ENCODE measurements around the gene GH2.
"Not testable (repeated sequence)": the region's sequence is repeated elsewhere in the genome, so short reads cannot be mapped to it uniquely, and the experiment has no call there.

GH2 gene

GRCh38 chr17:63911657-63912100 lies 29.9 kb upstream of the GH2 start:
- no peaks in the 10 kb centered on the region for H3K4me1 ChIP-seq (ENCODE audit: control insufficient read depth in 2 of 2, insufficient read depth in 1 of 2, low read depth in 1 of 2, low read length in 2 of 2)
- peaks cover 0 to 3% (median 0%) of the 10 kb centered on the region in 3 experiments for H3K27me3 ChIP-seq (ENCODE audit: control insufficient read depth in 3 of 3, insufficient read depth in 3 of 3, low read depth in 1 of 3, low read length in 3 of 3)
- H2BK15ac ChIP-seq (ENCODE audit: low read length) = no peak overlapping the region
- no peak overlapping the region for H3K27ac ChIP-seq (replicated peaks; ENCODE audit: low read length)
- DNase-seq (ENCODE audit: low spot score) = peak; percentile 39
- H3K9ac ChIP-seq (ENCODE audit: low read depth, low read length, poor library complexity) = no peak overlapping the region
- no peak overlapping the region for H3K4me3 ChIP-seq (ENCODE audit: low read length in 2 of 2)
- H3K9me3 ChIP-seq (replicated peaks in 1 of 2; ENCODE audit: control insufficient read depth in 2 of 2, insufficient read depth in 1 of 2, low read depth in 1 of 2, low read length in 2 of 2) = no peaks in the 10 kb centered on the region
- H3K4ac ChIP-seq (ENCODE audit: low read length) = no peak overlapping the region
- H4K91ac ChIP-seq (ENCODE audit: low read depth, low read length, poor library complexity) = no peak overlapping the region
- H3K14ac ChIP-seq (ENCODE audit: low read length) = no peak overlapping the region
- no CpG with 5 or more reads among the region's 8 CpGs for WGBS, 2 donors (ENCODE audit: extremely low coverage in 2 of 2, insufficient read length in 2 of 2, insufficient replicate concordance in 1 of 2)
- H3K79me1 ChIP-seq (ENCODE audit: low read depth, low read length) = no peaks in the 10 kb centered on the region
- H2AFZ ChIP-seq (ENCODE audit: low read length) = no peak overlapping the region
- no peak overlapping the region for H2BK120ac ChIP-seq (ENCODE audit: low read depth, low read length)
- no peak overlapping the region for H2BK5ac ChIP-seq (ENCODE audit: low read length)
- H4K8ac ChIP-seq (ENCODE audit: low read depth, low read length) = no peak overlapping the region
- no peak overlapping the region for H3K23ac ChIP-seq (ENCODE audit: low read depth, low read length, poor library complexity)
- H3K36me3 ChIP-seq (replicated peaks in 1 of 2; ENCODE audit: control insufficient read depth in 2 of 2, insufficient read depth in 2 of 2, low read length in 2 of 2) = no peaks in the 10 kb centered on the region
- H3K18ac ChIP-seq (ENCODE audit: low read length) = no peak overlapping the region
- no peak overlapping the region for H3K4me2 ChIP-seq (ENCODE audit: insufficient read depth, low read length, poor library complexity, severe bottlenecking)
- H2AK5ac ChIP-seq (ENCODE audit: low read depth, low read length) = no peak overlapping the region
- H2BK12ac ChIP-seq (ENCODE audit: low read length) = no peak overlapping the region

- no peaks in the 10 kb centered on the region for H3K36me3 ChIP-seq (replicated peaks in 1 of 2; ENCODE audit: control insufficient read depth in 2 of 2, insufficient read depth in 2 of 2, low read length in 2 of 2)
- no peak within 1 kb of the TSS for H4K8ac ChIP-seq (ENCODE audit: low read depth, low read length)
- peak within 1 kb of the TSS; percentile 4 for H3K9ac ChIP-seq (ENCODE audit: low read depth, low read length, poor library complexity)
- H3K18ac ChIP-seq (ENCODE audit: low read length) = no peak within 1 kb of the TSS
- no peak for DNase-seq (ENCODE audit: low spot score)
- H3K4ac ChIP-seq (ENCODE audit: low read length) = no peak within 1 kb of the TSS
- no peak within 1 kb of the TSS for H2BK120ac ChIP-seq (ENCODE audit: low read depth, low read length)
- no peak within 1 kb of the TSS for H2BK15ac ChIP-seq (ENCODE audit: low read length)
- no peak within 1 kb of the TSS for H2BK12ac ChIP-seq (ENCODE audit: low read length)
- H3K4me1 ChIP-seq (ENCODE audit: control insufficient read depth in 2 of 2, insufficient read depth in 1 of 2, low read depth in 1 of 2, low read length in 2 of 2) = no peaks in the 10 kb centered on the region
- no peak within 1 kb of the TSS for H2AFZ ChIP-seq (ENCODE audit: low read length)
- peaks cover 0 to 3% (median 0%) of the 10 kb centered on the region in 3 experiments for H3K27me3 ChIP-seq (ENCODE audit: control insufficient read depth in 3 of 3, insufficient read depth in 3 of 3, low read depth in 1 of 3, low read length in 3 of 3)
- no peak within 1 kb of the TSS for H2AK5ac ChIP-seq (ENCODE audit: low read depth, low read length)
- no peaks in the 10 kb centered on the region for H3K79me1 ChIP-seq (ENCODE audit: low read depth, low read length)
- no CpG with 5 or more reads among the region's 15 CpGs for WGBS, 2 donors (ENCODE audit: extremely low coverage in 2 of 2, insufficient read length in 2 of 2, insufficient replicate concordance in 1 of 2)
- H3K23ac ChIP-seq (ENCODE audit: low read depth, low read length, poor library complexity) = no peak within 1 kb of the TSS
- no peak within 1 kb of the TSS for H3K14ac ChIP-seq (ENCODE audit: low read length)
- no peak within 1 kb of the TSS for H2BK5ac ChIP-seq (ENCODE audit: low read length)
- H3K4me3 ChIP-seq (ENCODE audit: low read length in 2 of 2) = no peak within 1 kb of the TSS
- H3K27ac ChIP-seq (replicated peaks; ENCODE audit: low read length) = no peak within 1 kb of the TSS
- no peaks in the 10 kb centered on the region for H3K9me3 ChIP-seq (replicated peaks in 1 of 2; ENCODE audit: control insufficient read depth in 2 of 2, insufficient read depth in 1 of 2, low read depth in 1 of 2, low read length in 2 of 2)
- H4K91ac ChIP-seq (ENCODE audit: low read depth, low read length, poor library complexity) = no peak within 1 kb of the TSS
- no peak within 1 kb of the TSS for H3K4me2 ChIP-seq (ENCODE audit: insufficient read depth, low read length, poor library complexity, severe bottlenecking)
These were observed 29.4 kb upstream of the GH2 start, which contains the start of gene CSHL1 for GRCh38 chr17:63911041-63911635. Gene CSHL1 (minus strand): TSS chr17:63911258. CDS start chr17:63911196, 62 bp downstream.

- no peak overlapping the region for H3K27ac ChIP-seq (replicated peaks; ENCODE audit: low read length)
- peaks cover 0 to 3% (median 0%) of the 10 kb centered on the region in 3 experiments for H3K27me3 ChIP-seq (ENCODE audit: control insufficient read depth in 3 of 3, insufficient read depth in 3 of 3, low read depth in 1 of 3, low read length in 3 of 3)
- H3K18ac ChIP-seq (ENCODE audit: low read length) = no peak overlapping the region
- H3K4ac ChIP-seq (ENCODE audit: low read length) = no peak overlapping the region
- H3K4me3 ChIP-seq (ENCODE audit: low read length in 2 of 2) = no peak overlapping the region
- no peaks in the 10 kb centered on the region for H3K9me3 ChIP-seq (replicated peaks in 1 of 2; ENCODE audit: control insufficient read depth in 2 of 2, insufficient read depth in 1 of 2, low read depth in 1 of 2, low read length in 2 of 2)
- no peaks in the 10 kb centered on the region for H3K4me1 ChIP-seq (ENCODE audit: control insufficient read depth in 2 of 2, insufficient read depth in 1 of 2, low read depth in 1 of 2, low read length in 2 of 2)
- H4K91ac ChIP-seq (ENCODE audit: low read depth, low read length, poor library complexity) = no peak overlapping the region
- no peak overlapping the region for H2BK5ac ChIP-seq (ENCODE audit: low read length)
- DNase-seq (ENCODE audit: low spot score) = no peak
- H2BK12ac ChIP-seq (ENCODE audit: low read length) = no peak overlapping the region
- no peak overlapping the region for H2AK5ac ChIP-seq (ENCODE audit: low read depth, low read length)
- whole genome bisulfite sequencing, 2 donors (ENCODE audit: extremely low coverage in 2 of 2, insufficient read length in 2 of 2, insufficient replicate concordance in 1 of 2) = no CpG with 5 or more reads among the region's 14 CpGs
- no peak overlapping the region for H4K8ac ChIP-seq (ENCODE audit: low read depth, low read length)
- no peak overlapping the region for H3K23ac ChIP-seq (ENCODE audit: low read depth, low read length, poor library complexity)
- H3K36me3 ChIP-seq (replicated peaks in 1 of 2; ENCODE audit: control insufficient read depth in 2 of 2, insufficient read depth in 2 of 2, low read length in 2 of 2) = no peaks in the 10 kb centered on the region
- H2BK15ac ChIP-seq (ENCODE audit: low read length) = no peak overlapping the region
- H3K4me2 ChIP-seq (ENCODE audit: insufficient read depth, low read length, poor library complexity, severe bottlenecking) = no peak overlapping the region
- H3K14ac ChIP-seq (ENCODE audit: low read length) = no peak overlapping the region
- H3K79me1 ChIP-seq (ENCODE audit: low read depth, low read length) = no peaks in the 10 kb centered on the region
- H2AFZ ChIP-seq (ENCODE audit: low read length) = no peak overlapping the region
- H2BK120ac ChIP-seq (ENCODE audit: low read depth, low read length) = no peak overlapping the region
- H3K9ac ChIP-seq (ENCODE audit: low read depth, low read length, poor library complexity) = peak overlapping the region; percentile 4
These were observed 28.4 kb upstream of the GH2 start for GRCh38 chr17:63910096-63910495.

- not testable (repeated sequence) for H3K18ac ChIP-seq (ENCODE audit: low read length); H3K36me3 ChIP-seq (replicated peaks in 1 of 2; ENCODE audit: control insufficient read depth in 2 of 2, insufficient read depth in 2 of 2, low read length in 2 of 2); H3K79me1 ChIP-seq (ENCODE audit: low read depth, low read length); H4K8ac ChIP-seq (ENCODE audit: low read depth, low read length); H2BK15ac ChIP-seq (ENCODE audit: low read length); H2AFZ ChIP-seq (ENCODE audit: low read length); H3K27ac ChIP-seq (replicated peaks; ENCODE audit: low read length); H3K4ac ChIP-seq (ENCODE audit: low read length); DNase-seq (ENCODE audit: low spot score); H3K4me3 ChIP-seq (ENCODE audit: low read length in 2 of 2); H3K4me2 ChIP-seq (ENCODE audit: insufficient read depth, low read length, poor library complexity, severe bottlenecking); H3K23ac ChIP-seq (ENCODE audit: low read depth, low read length, poor library complexity); H2BK5ac ChIP-seq (ENCODE audit: low read length); H4K91ac ChIP-seq (ENCODE audit: low read depth, low read length, poor library complexity); H3K9ac ChIP-seq (ENCODE audit: low read depth, low read length, poor library complexity); H2BK12ac ChIP-seq (ENCODE audit: low read length); H3K14ac ChIP-seq (ENCODE audit: low read length); H3K4me1 ChIP-seq (ENCODE audit: control insufficient read depth in 2 of 2, insufficient read depth in 1 of 2, low read depth in 1 of 2, low read length in 2 of 2); H2BK120ac ChIP-seq (ENCODE audit: low read depth, low read length); H3K27me3 ChIP-seq (ENCODE audit: control insufficient read depth in 3 of 3, insufficient read depth in 3 of 3, low read depth in 1 of 3, low read length in 3 of 3); H2AK5ac ChIP-seq (ENCODE audit: low read depth, low read length); H3K9me3 ChIP-seq (replicated peaks in 1 of 2; ENCODE audit: control insufficient read depth in 2 of 2, insufficient read depth in 1 of 2, low read depth in 1 of 2, low read length in 2 of 2)
- WGBS, 2 donors (ENCODE audit: extremely low coverage in 2 of 2, insufficient read length in 2 of 2, insufficient replicate concordance in 1 of 2) = no CpG with 5 or more reads among the region's 10 CpGs
These were observed 27.8 kb upstream of the GH2 start for GRCh38 chr17:63909586-63909985.
